ENCODE measurements around the gene XIRP2. TPM values are rescaled to one million over a fixed set of nuclear protein-coding genes. Genes with fewer than 3 reads are reported as not detected.

The XIRP2 gene
- total and polyA plus RNA-seq, 10 of the 15 experiments (the other 5 are each of a cell fraction or from before 2014, with no cell fraction given): 0.03 TPM; not detected in 9

DNA sequence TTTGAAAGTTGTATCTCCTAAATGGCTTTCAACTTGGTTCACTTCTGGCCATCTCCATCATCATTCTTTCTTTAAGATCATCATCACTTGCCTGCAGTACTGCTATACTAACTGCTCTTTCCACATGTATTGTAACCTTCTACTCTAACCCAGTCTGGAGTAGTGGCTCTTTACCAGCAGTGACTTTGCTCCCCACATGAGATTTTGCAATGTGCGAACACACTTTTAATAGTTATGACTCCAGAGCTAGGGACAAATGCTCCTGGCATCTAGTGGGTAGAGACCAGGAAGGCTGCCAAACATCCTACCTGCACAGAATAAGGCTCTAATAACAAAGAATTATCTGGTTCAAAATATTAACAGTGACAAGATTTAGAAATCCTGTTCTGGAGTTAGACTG, 243.8 kb downstream of the XIRP2 start:
- Histone ChIP-seq H3K27me3 (replicated peaks in 1 of 2; ENCODE audit: control insufficient read depth in 2 of 2, insufficient read depth in 2 of 2, low read length in 1 of 2) (no peaks in the 10 kb centered on the region), H3K36me3 (ENCODE audit: control insufficient read depth in 2 of 2, insufficient read depth in 2 of 2, low read length in 1 of 2) (no peaks in the 10 kb centered on the region), H3K27ac (ENCODE audit: control insufficient read depth, insufficient read depth) (no peak overlapping the region), H3K79me2 (ENCODE audit: control insufficient read depth, insufficient read depth, low read length) (no peaks in the 10 kb centered on the region), H3K4me1 (ENCODE audit: control insufficient read depth, insufficient read depth, low read length) (no peaks in the 10 kb centered on the region), H2AFZ (ENCODE audit: control insufficient read depth, low read depth, low read length) (no peak overlapping the region), H3K4me2 (ENCODE audit: control insufficient read depth, insufficient read depth) (no peak overlapping the region), H3K4me3 (no peak overlapping the region), H3K9ac (ENCODE audit: control insufficient read depth, insufficient read depth, low read length) (no peak overlapping the region), H3K9me3 (replicated peaks; ENCODE audit: control insufficient read depth, insufficient read depth, low read length) (no peaks in the 10 kb centered on the region), H4K20me1 (ENCODE audit: control insufficient read depth, insufficient read depth) (no peaks in the 10 kb centered on the region)
- TF ChIP-seq EP300 (IDR thresholded peaks at IDR 0.05; ENCODE audit: borderline replicate concordance in 1 of 2, control insufficient read depth in 1 of 2, low read depth in 2 of 2, low read length in 2 of 2) (no peak), YBX1 (IDR thresholded peaks at IDR 0.05) (no peak)
- TF ChIP-seq, protein P1, sequence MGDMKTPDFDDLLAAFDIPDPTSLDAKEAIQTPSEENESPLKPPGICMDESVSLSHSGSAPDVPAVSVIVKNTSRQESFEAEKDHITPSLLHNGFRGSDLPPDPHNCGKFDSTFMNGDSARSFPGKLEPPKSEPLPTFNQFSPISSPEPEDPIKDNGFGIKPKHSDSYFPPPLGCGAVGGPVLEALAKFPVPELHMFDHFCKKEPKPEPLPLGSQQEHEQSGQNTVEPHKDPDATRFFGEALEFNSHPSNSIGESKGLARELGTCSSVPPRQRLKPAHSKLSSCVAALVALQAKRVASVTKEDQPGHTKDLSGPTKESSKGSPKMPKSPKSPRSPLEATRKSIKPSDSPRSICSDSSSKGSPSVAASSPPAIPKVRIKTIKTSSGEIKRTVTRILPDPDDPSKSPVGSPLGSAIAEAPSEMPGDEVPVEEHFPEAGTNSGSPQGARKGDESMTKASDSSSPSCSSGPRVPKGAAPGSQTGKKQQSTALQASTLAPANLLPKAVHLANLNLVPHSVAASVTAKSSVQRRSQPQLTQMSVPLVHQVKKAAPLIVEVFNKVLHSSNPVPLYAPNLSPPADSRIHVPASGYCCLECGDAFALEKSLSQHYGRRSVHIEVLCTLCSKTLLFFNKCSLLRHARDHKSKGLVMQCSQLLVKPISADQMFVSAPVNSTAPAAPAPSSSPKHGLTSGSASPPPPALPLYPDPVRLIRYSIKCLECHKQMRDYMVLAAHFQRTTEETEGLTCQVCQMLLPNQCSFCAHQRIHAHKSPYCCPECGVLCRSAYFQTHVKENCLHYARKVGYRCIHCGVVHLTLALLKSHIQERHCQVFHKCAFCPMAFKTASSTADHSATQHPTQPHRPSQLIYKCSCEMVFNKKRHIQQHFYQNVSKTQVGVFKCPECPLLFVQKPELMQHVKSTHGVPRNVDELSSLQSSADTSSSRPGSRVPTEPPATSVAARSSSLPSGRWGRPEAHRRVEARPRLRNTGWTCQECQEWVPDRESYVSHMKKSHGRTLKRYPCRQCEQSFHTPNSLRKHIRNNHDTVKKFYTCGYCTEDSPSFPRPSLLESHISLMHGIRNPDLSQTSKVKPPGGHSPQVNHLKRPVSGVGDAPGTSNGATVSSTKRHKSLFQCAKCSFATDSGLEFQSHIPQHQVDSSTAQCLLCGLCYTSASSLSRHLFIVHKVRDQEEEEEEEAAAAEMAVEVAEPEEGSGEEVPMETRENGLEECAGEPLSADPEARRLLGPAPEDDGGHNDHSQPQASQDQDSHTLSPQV (IDR thresholded peaks at IDR 0.05): no peak
- WGBS (ENCODE audit: insufficient coverage, insufficient replicate concordance, low lambda C conversion rate, missing lambda C conversion rate): 50% methylated on average over 1 of the region's 1 CpG
- POLR2A ChIA-PET: no interaction called here
- RAD21 ChIA-PET (ENCODE audit: unreplicated experiment): no interaction called here
- ATAC-seq: no peak
- BruUV-seq (replicated peaks): no TSS peak
- in situ Hi-C loops (cut with MboI): no loop called here
- SMC1A ChIA-PET (ENCODE audit: uncharacterized antibody, unreplicated experiment): no interaction called here
- DNase-seq (ENCODE audit: low read depth, low spot score): no peak
- intact Hi-C loops (cut with micrococcal nuclease; ENCODE audit: unreplicated experiment): no loop called here
- FAIRE-seq: no peak
- CTCF ChIA-PET: no interaction called here
